Measurements from ENCODE around the gene IGSF8. TPM values are rescaled to one million over a fixed set of nuclear protein-coding genes. Genes with fewer than 3 reads are reported as not detected.

The IGSF8 gene
- total and polyA plus RNA-seq, 7 donors, result 4.8 to 34.9 (median 11.3) TPM

DNA sequence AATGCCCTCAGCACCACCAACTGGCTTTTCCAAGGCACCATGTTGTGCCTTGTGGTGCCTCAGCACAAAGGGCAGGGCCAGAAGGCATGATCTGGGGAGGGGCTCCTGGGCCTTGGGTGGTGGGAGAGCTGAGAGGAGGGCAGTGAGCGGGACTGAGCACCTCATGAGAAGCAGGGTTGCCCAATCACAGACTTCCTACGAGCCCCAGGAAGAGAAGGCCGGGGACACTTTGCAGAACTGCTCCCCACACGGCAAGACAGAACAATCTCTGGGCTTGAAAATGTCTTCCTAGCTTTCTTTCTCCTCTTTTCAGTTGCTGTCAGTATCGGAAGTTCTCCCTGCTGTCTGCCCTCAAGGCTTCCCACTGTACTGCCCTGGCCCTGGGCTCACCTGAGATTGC, 35.2 kb downstream of the IGSF8 start:
- peaks cover 0 to 4% (median 3%) of the 10 kb centered on the region in 3 donors for H3K27me3 ChIP-seq
- no peak for DNase-seq
- H3K4me3 ChIP-seq, result no peak overlapping the region
- TF ChIP-seq, protein P1, sequence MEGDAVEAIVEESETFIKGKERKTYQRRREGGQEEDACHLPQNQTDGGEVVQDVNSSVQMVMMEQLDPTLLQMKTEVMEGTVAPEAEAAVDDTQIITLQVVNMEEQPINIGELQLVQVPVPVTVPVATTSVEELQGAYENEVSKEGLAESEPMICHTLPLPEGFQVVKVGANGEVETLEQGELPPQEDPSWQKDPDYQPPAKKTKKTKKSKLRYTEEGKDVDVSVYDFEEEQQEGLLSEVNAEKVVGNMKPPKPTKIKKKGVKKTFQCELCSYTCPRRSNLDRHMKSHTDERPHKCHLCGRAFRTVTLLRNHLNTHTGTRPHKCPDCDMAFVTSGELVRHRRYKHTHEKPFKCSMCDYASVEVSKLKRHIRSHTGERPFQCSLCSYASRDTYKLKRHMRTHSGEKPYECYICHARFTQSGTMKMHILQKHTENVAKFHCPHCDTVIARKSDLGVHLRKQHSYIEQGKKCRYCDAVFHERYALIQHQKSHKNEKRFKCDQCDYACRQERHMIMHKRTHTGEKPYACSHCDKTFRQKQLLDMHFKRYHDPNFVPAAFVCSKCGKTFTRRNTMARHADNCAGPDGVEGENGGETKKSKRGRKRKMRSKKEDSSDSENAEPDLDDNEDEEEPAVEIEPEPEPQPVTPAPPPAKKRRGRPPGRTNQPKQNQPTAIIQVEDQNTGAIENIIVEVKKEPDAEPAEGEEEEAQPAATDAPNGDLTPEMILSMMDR (IDR thresholded peaks at IDR 0.05), result no peak
- TF ChIP-seq POLR2A (IDR thresholded peaks at IDR 0.05) (no peak), EP300 (IDR thresholded peaks at IDR 0.05) (no peak), POLR2AphosphoS5 (IDR thresholded peaks at IDR 0.05) (no peak)
- no peaks in the 10 kb centered on the region for H3K36me3 ChIP-seq
- no peaks in the 10 kb centered on the region for H3K9me3 ChIP-seq
- intact Hi-C loops (cut with DNase I), result no loop called here
- H3K27ac ChIP-seq, result no peak overlapping the region
- no peaks in the 10 kb centered on the region for H3K4me1 ChIP-seq
- 90 to 92% methylated on average over 5 of the region's 5 CpGs for WGBS, 2 donors

DNA sequence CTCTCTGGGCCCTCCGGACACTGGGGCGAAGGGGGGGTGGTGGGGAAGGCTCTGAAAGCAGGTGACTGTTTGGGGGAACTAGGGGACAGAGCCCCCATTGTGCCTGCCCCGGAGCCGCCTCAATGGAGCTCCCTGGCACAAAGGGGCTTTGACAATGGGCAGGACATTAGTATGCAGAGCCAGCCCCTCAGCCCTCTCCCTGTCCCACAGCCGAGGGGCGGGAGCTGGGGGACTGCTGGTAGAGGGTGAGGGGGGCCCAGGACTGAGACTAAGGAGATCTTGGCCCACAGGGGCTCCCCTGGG, 36.2 kb downstream of the IGSF8 start:
- peaks cover 0 to 4% (median 3%) of the 10 kb centered on the region in 3 donors for H3K27me3 ChIP-seq
- no peak overlapping the region for H3K4me3 ChIP-seq
- no peaks in the 10 kb centered on the region for H3K9me3 ChIP-seq
- WGBS, 2 donors, result 78 to 90% methylated on average over 6 of the region's 6 CpGs
- TF ChIP-seq, protein P1 (IDR thresholded peaks at IDR 0.05), result no peak
- TF ChIP-seq POLR2AphosphoS5 (IDR thresholded peaks at IDR 0.05) (no peak), EP300 (IDR thresholded peaks at IDR 0.05) (no peak), POLR2A (IDR thresholded peaks at IDR 0.05) (no peak)
- DNase-seq, result peak; percentile 69
- no peaks in the 10 kb centered on the region for H3K36me3 ChIP-seq
- intact Hi-C loops (cut with DNase I), result no loop called here
- no peaks in the 10 kb centered on the region for H3K4me1 ChIP-seq
- no peak overlapping the region for H3K27ac ChIP-seq

DNA sequence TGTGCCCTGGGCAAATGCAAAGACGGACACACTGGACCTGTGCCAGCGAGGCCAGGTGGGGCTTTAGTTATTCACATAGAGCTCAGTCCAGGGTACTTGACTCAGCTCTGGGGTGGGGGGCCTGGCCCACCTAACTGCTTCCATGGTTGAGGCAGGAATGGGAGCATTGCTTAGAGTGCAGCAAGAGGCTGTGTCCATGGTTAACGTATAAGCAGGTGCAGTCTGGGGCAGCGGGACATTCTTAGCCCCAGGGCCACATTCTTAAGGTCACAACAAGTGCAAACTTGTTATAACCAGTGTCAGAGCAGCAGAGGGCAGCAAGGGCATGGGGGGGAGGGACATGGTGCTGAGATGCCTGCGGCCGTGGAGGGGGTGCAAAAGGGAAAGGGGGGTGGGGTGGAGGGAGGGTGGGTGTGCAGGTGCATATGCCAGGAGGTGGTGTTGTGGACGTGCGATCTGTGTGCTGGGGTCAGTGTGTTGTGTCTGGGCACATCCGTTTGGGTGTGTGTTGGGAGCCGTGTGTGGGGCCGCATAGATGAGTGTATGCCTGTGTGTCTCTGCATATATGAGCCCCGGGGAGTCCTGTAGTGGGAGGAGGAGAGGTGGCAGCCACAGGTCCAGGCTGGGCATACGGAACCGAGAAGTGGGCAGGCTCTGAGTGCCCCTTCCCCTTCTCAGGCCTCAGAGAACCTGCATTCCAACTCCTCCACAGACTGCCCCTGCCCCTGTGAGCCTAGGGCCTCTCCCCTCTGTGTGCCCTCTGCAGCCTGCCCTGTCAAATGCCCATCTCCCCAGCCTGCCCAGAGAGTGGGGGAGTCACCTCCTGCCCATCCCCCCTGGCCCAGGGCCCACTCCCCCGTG, 36.8 kb downstream of the IGSF8 start:
- H3K9me3 ChIP-seq, result no peaks in the 10 kb centered on the region
- no peak for TF ChIP-seq POLR2AphosphoS5 (IDR thresholded peaks at IDR 0.05)
- TF ChIP-seq, protein P1 (IDR thresholded peaks at IDR 0.05), result no peak
- no peak for TF ChIP-seq POLR2A (IDR thresholded peaks at IDR 0.05)
- TF ChIP-seq EP300 (IDR thresholded peaks at IDR 0.05), result no peak
- no peaks in the 10 kb centered on the region for H3K4me1 ChIP-seq
- H3K4me3 ChIP-seq, result no peak overlapping the region
- DNase-seq, result no peak
- peaks cover 0 to 4% (median 3%) of the 10 kb centered on the region in 3 donors for H3K27me3 ChIP-seq
- H3K27ac ChIP-seq, result no peak overlapping the region
- WGBS, 2 donors, result 60 to 68% methylated on average over 15 of the region's 15 CpGs
- intact Hi-C loops (cut with DNase I), result no loop called here
- H3K36me3 ChIP-seq, result no peaks in the 10 kb centered on the region

DNA sequence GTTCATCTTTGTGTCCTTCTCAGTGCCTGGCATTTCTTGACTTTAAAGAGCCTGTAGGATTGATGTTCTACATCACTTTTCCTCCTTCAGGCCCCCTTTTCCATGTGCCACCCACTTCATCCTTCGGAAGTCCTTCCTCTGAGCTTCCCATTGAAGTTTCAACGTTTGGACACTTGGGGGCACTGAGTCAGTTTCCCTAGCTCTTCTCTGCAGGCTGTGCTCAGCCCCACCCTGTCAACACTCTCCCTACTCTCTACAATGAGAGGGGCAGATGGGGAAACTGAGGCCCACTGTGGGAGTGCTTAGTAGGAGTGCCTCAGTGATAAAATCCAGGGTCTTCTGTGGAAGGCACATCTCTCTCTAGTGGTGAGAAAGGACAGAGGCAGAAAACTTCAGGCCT, 40.3 kb downstream of the IGSF8 start:
- Histone ChIP-seq H3K27ac (no peak overlapping the region), H3K4me3 (no peak overlapping the region), H3K27me3 (peaks cover 0 to 4% (median 3%) of the 10 kb centered on the region in 3 donors), H3K36me3 (no peaks in the 10 kb centered on the region), H3K4me1 (no peaks in the 10 kb centered on the region), H3K9me3 (no peaks in the 10 kb centered on the region)
- intact Hi-C loops (cut with DNase I), result no loop called here
- 36 to 49% methylated on average over 2 of the region's 2 CpGs for WGBS, 2 donors
- TF ChIP-seq EP300 (IDR thresholded peaks at IDR 0.05), result no peak
- TF ChIP-seq, protein P1 (IDR thresholded peaks at IDR 0.05), result peak in 1 of 4 experiments; percentile 14
- no peak for DNase-seq

Data from sigmoid colon (tissue), 7 donors.